ENCODE measurements around the gene C12orf60.

Gene C12orf60

GRCh38 chr12:14772946-14773345 lies 30.5 kb upstream of the C12orf60 start:
- peaks cover 72% of the 10 kb centered on the region for H3K4me1 Mint-ChIP-seq
- H3K9me3 Mint-ChIP-seq: no peaks in the 10 kb centered on the region
- H3K4me3 Mint-ChIP-seq: peak overlapping the region; percentile 98
- H3K27ac Mint-ChIP-seq: peak overlapping the region; percentile 44
- DNase-seq (no peak), ATAC-seq (no peak)
- H3K27me3 Mint-ChIP-seq: no peaks in the 10 kb centered on the region
- H3K36me3 Mint-ChIP-seq (ENCODE audit: low read depth): peaks cover 23% of the 10 kb centered on the region

- peak; percentile 32 for DNase-seq
- peaks cover 66% of the 10 kb centered on the region for H3K4me1 Mint-ChIP-seq
- H3K27me3 Mint-ChIP-seq: no peaks in the 10 kb centered on the region
Observed at GRCh38 chr12:14773685-14774073, 29.8 kb upstream of the C12orf60 start.

GRCh38 chr12:14774074-14774905 lies 29.2 kb upstream of the C12orf60 start:
- Mint-ChIP-seq H3K27ac (peak overlapping the region; percentile 96), H3K9me3 (no peaks in the 10 kb centered on the region), H3K4me3 (peak overlapping the region; percentile 98), H3K36me3 (ENCODE audit: low read depth) (peaks cover 15% of the 10 kb centered on the region), H3K4me1 (peaks cover 61% of the 10 kb centered on the region), H3K27me3 (no peaks in the 10 kb centered on the region)
- ATAC-seq (peak; percentile 66), DNase-seq (peak; percentile 85)

More at GRCh38 chr12:14773685-14774073, 29.8 kb upstream of the C12orf60 start:
- ATAC-seq: peak; percentile 1
- Mint-ChIP-seq H3K9me3 (no peaks in the 10 kb centered on the region), H3K36me3 (ENCODE audit: low read depth) (peaks cover 21% of the 10 kb centered on the region), H3K4me3 (peak overlapping the region; percentile 98), H3K27ac (peak overlapping the region; percentile 96)

GRCh38 chr12:14774906-14775635 lies 28.4 kb upstream of the C12orf60 start:
- no peaks in the 10 kb centered on the region for H3K27me3 Mint-ChIP-seq
- H3K36me3 Mint-ChIP-seq (ENCODE audit: low read depth): peaks cover 9% of the 10 kb centered on the region
- H3K4me3 Mint-ChIP-seq: peak overlapping the region; percentile 98
- DNase-seq (peak; percentile 28), ATAC-seq (no peak)
- H3K9me3 Mint-ChIP-seq: no peaks in the 10 kb centered on the region
- H3K27ac Mint-ChIP-seq: peak overlapping the region; percentile 96
- H3K4me1 Mint-ChIP-seq: peaks cover 60% of the 10 kb centered on the region

GRCh38 chr12:14775636-14775980 lies 27.9 kb upstream of the C12orf60 start:
- H3K27ac Mint-ChIP-seq: peak overlapping the region; percentile 96
- H3K4me1 Mint-ChIP-seq: peaks cover 59% of the 10 kb centered on the region
- DNase-seq: no peak
- H3K27me3 Mint-ChIP-seq: no peaks in the 10 kb centered on the region
- H3K4me3 Mint-ChIP-seq: peak overlapping the region; percentile 98
- no peaks in the 10 kb centered on the region for H3K9me3 Mint-ChIP-seq
- no peak for ATAC-seq
- peaks cover 3% of the 10 kb centered on the region for H3K36me3 Mint-ChIP-seq (ENCODE audit: low read depth)

- H3K27me3 Mint-ChIP-seq: no peaks in the 10 kb centered on the region
- peaks cover 51% of the 10 kb centered on the region for H3K4me1 Mint-ChIP-seq
- no peak overlapping the region for H3K27ac Mint-ChIP-seq
- no peaks in the 10 kb centered on the region for H3K36me3 Mint-ChIP-seq (ENCODE audit: low read depth)
- no peaks in the 10 kb centered on the region for H3K9me3 Mint-ChIP-seq
- DNase-seq (no peak), ATAC-seq (no peak)
- peak overlapping the region; percentile 98 for H3K4me3 Mint-ChIP-seq
Observed at GRCh38 chr12:14776236-14776961, 27.1 kb upstream of the C12orf60 start.

GRCh38 chr12:14777271-14777670 lies 26.2 kb upstream of the C12orf60 start:
- Mint-ChIP-seq H3K27me3 (no peaks in the 10 kb centered on the region), H3K36me3 (ENCODE audit: low read depth) (no peaks in the 10 kb centered on the region), H3K4me1 (peaks cover 44% of the 10 kb centered on the region), H3K4me3 (no peak overlapping the region), H3K27ac (no peak overlapping the region), H3K9me3 (no peaks in the 10 kb centered on the region)
- DNase-seq: no peak
- no peak for ATAC-seq

GRCh38 chr12:14779834-14780233 lies 23.6 kb upstream of the C12orf60 start:
- ATAC-seq: no peak
- no peak overlapping the region for H3K4me3 Mint-ChIP-seq
- DNase-seq: no peak
- H3K27ac Mint-ChIP-seq: no peak overlapping the region
- no peaks in the 10 kb centered on the region for H3K9me3 Mint-ChIP-seq
- H3K27me3 Mint-ChIP-seq: no peaks in the 10 kb centered on the region
- peaks cover 5% of the 10 kb centered on the region for H3K36me3 Mint-ChIP-seq (ENCODE audit: low read depth)
- H3K4me1 Mint-ChIP-seq: peaks cover 22% of the 10 kb centered on the region

GRCh38 chr12:14780859-14781258 lies 22.6 kb upstream of the C12orf60 start:
- H3K9me3 Mint-ChIP-seq: no peaks in the 10 kb centered on the region
- H3K36me3 Mint-ChIP-seq (ENCODE audit: low read depth): peaks cover 14% of the 10 kb centered on the region
- no peak overlapping the region for H3K27ac Mint-ChIP-seq
- H3K27me3 Mint-ChIP-seq: no peaks in the 10 kb centered on the region
- no peak overlapping the region for H3K4me3 Mint-ChIP-seq
- DNase-seq (no peak), ATAC-seq (no peak)
- peaks cover 11% of the 10 kb centered on the region for H3K4me1 Mint-ChIP-seq

- H3K27ac Mint-ChIP-seq: no peak overlapping the region
- no peak overlapping the region for H3K4me3 Mint-ChIP-seq
- H3K9me3 Mint-ChIP-seq: no peaks in the 10 kb centered on the region
- peaks cover 4% of the 10 kb centered on the region for H3K4me1 Mint-ChIP-seq
- H3K27me3 Mint-ChIP-seq: no peaks in the 10 kb centered on the region
- peaks cover 16% of the 10 kb centered on the region for H3K36me3 Mint-ChIP-seq (ENCODE audit: low read depth)
- no peak for ATAC-seq
- no peak for DNase-seq
Observed at GRCh38 chr12:14781563-14781962, 21.9 kb upstream of the C12orf60 start.

GRCh38 chr12:14782756-14783155 lies 20.7 kb upstream of the C12orf60 start:
- H3K27me3 Mint-ChIP-seq: no peaks in the 10 kb centered on the region
- H3K36me3 Mint-ChIP-seq (ENCODE audit: low read depth): peaks cover 26% of the 10 kb centered on the region
- H3K9me3 Mint-ChIP-seq: no peaks in the 10 kb centered on the region
- DNase-seq: no peak
- no peaks in the 10 kb centered on the region for H3K4me1 Mint-ChIP-seq
- no peak overlapping the region for H3K4me3 Mint-ChIP-seq
- ATAC-seq: no peak
- no peak overlapping the region for H3K27ac Mint-ChIP-seq

- Mint-ChIP-seq H3K4me1 (no peaks in the 10 kb centered on the region), H3K9me3 (no peaks in the 10 kb centered on the region), H3K36me3 (ENCODE audit: low read depth) (peaks cover 38% of the 10 kb centered on the region), H3K27me3 (no peaks in the 10 kb centered on the region), H3K4me3 (no peak overlapping the region), H3K27ac (no peak overlapping the region)
- ATAC-seq (no peak), DNase-seq (no peak)
Observed at GRCh38 chr12:14784471-14784870, 19.0 kb upstream of the C12orf60 start.

GRCh38 chr12:14785568-14785967 lies 17.9 kb upstream of the C12orf60 start:
- Mint-ChIP-seq H3K27me3 (no peaks in the 10 kb centered on the region), H3K27ac (no peak overlapping the region), H3K9me3 (no peaks in the 10 kb centered on the region), H3K4me3 (no peak overlapping the region), H3K36me3 (ENCODE audit: low read depth) (peaks cover 49% of the 10 kb centered on the region), H3K4me1 (no peaks in the 10 kb centered on the region)
- DNase-seq (no peak), ATAC-seq (no peak)

GRCh38 chr12:14795028-14795448 lies 8.4 kb upstream of the C12orf60 start:
- no peaks in the 10 kb centered on the region for H3K27me3 Mint-ChIP-seq
- no peaks in the 10 kb centered on the region for H3K4me1 Mint-ChIP-seq
- peaks cover 63% of the 10 kb centered on the region for H3K36me3 Mint-ChIP-seq (ENCODE audit: low read depth)
- H3K27ac Mint-ChIP-seq: peak overlapping the region; percentile 24
- H3K9me3 Mint-ChIP-seq: no peaks in the 10 kb centered on the region
- H3K4me3 Mint-ChIP-seq: no peak overlapping the region
- DNase-seq (no peak), ATAC-seq (no peak)

All from activated naive CD8-positive, alpha-beta T cell treated with anti-CD3 and anti-CD28 coated beads, Interleukin-2, amount 50 U/mL, for 24 hours (primary cell).